IPS-15b (cell line): ENCODE data around the gene FZD10.

Experiments
- H3K27me3 ChIP-seq: one replicate; pipeline ENCODE4 v1.6.1; 2013; ENCODE audit warnings: low read length; ENCODE audit not compliant: control insufficient read depth, insufficient read depth
- H3K36me3 ChIP-seq: one replicate; pipeline ENCODE4 v1.6.1; 2013; ENCODE audit warnings: low read length; ENCODE audit not compliant: control insufficient read depth, insufficient read depth
- H3K4me1 ChIP-seq: one replicate; pipeline ENCODE4 v1.6.1; 2013; ENCODE audit warnings: mild to moderate bottlenecking, low read length; ENCODE audit not compliant: control insufficient read depth, insufficient read depth
- H3K4me3 ChIP-seq: one replicate; pipeline ENCODE4 v1.5.1; 2013; ENCODE audit warnings: low read depth, low read length
- H3K9ac ChIP-seq: one replicate; pipeline ENCODE4 v1.6.1; 2013; ENCODE audit warnings: low read depth, mild to moderate bottlenecking, low read length
- H3K9me3 ChIP-seq: one replicate; pipeline ENCODE4 v1.6.1; 2013; ENCODE audit warnings: mild to moderate bottlenecking, low read length; ENCODE audit not compliant: control insufficient read depth, insufficient read depth

Gene FZD10

GRCh38 chr12:130146176-130146931 lies 15.9 kb upstream of the FZD10 start:
- no peak overlapping the region for H3K9ac ChIP-seq

GRCh38 chr12:130147875-130148596 lies 14.2 kb upstream of the FZD10 start:
- H3K9me3 ChIP-seq: no peaks in the 10 kb centered on the region
- H3K36me3 ChIP-seq: no peaks in the 10 kb centered on the region
- no peak overlapping the region for H3K9ac ChIP-seq
- H3K27me3 ChIP-seq: peaks cover 52% of the 10 kb centered on the region
- H3K4me1 ChIP-seq: no peaks in the 10 kb centered on the region
- H3K4me3 ChIP-seq: no peak overlapping the region

More at GRCh38 chr12:130146176-130146931, 15.9 kb upstream of the FZD10 start:
- Histone ChIP-seq H3K27me3 (peaks cover 42% of the 10 kb centered on the region), H3K4me1 (no peaks in the 10 kb centered on the region), H3K9me3 (no peaks in the 10 kb centered on the region), H3K4me3 (no peak overlapping the region), H3K36me3 (no peaks in the 10 kb centered on the region)

- Histone ChIP-seq H3K9ac (no peak overlapping the region), H3K27me3 (peaks cover 73% of the 10 kb centered on the region), H3K4me3 (no peak overlapping the region), H3K9me3 (no peaks in the 10 kb centered on the region), H3K4me1 (no peaks in the 10 kb centered on the region), H3K36me3 (no peaks in the 10 kb centered on the region)
These were observed 10.4 kb upstream of the FZD10 start for GRCh38 chr12:130151846-130152245.

GRCh38 chr12:130152386-130152785 lies 9.9 kb upstream of the FZD10 start:
- no peak overlapping the region for H3K9ac ChIP-seq
- H3K9me3 ChIP-seq: no peaks in the 10 kb centered on the region
- no peak overlapping the region for H3K4me3 ChIP-seq
- H3K27me3 ChIP-seq: peaks cover 79% of the 10 kb centered on the region
- H3K36me3 ChIP-seq: no peaks in the 10 kb centered on the region
- H3K4me1 ChIP-seq: no peaks in the 10 kb centered on the region

DNA sequence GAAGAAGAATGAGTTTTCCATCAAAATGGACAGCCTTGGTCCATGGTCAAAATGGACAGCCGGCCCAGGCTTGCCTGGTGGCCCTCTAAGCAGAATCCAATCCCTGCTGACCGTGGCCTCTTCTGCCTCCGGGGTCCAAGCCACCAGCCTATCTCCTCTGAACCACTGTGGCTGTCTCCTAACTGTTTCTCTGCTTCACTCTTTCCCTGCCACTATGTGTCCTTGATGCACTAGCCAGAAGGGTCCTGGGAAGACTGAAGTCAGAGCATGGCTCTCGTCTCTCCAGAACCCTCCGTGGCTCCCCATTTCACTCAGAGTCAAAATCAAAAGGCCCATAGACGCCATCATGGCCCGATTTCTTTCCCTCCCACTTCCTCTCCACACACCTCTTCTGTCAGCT lies 8.5 kb upstream of the FZD10 start:
- Histone ChIP-seq H3K4me3 (no peak overlapping the region), H3K36me3 (no peaks in the 10 kb centered on the region), H3K9ac (no peak overlapping the region), H3K27me3 (peaks cover 81% of the 10 kb centered on the region), H3K9me3 (no peaks in the 10 kb centered on the region), H3K4me1 (peaks cover 7% of the 10 kb centered on the region)

- no peak overlapping the region for H3K9ac ChIP-seq
- no peaks in the 10 kb centered on the region for H3K9me3 ChIP-seq
- peaks cover 81% of the 10 kb centered on the region for H3K27me3 ChIP-seq
These were observed 7.8 kb upstream of the FZD10 start for GRCh38 chr12:130154276-130155070.

DNA sequence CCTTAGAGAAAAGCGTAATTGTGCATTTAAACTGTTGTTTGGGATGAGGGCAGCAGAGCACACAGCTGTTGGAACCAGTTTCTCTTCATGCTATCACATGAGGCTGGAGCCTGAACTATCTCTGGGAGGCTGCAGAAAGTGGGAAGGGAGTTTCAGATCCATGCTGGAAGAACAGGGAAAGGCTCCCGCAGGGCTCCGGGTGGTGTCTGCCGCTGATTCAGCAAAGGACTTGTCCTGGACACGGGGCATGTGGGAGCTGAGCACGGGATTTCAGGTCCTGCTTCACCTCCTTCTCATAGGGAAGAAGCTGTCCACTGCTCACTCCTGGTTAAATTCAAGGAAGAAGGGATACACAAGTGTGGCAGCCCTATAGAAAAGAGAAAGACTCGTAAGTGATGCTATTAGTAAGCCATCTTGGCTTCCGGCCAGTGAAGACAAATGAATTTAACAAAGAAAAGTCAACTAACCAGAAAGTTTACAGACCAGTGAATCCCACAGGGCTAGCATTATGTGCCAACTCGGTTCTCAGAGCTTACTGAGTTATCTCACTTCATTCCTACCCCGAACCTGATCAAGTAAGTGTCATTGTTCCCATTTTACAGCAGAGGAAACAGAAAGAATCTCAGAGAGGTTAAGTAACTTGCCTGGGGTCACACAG lies 6.7 kb upstream of the FZD10 start:
- Histone ChIP-seq H3K4me3 (no peak overlapping the region), H3K9ac (no peak overlapping the region), H3K9me3 (no peaks in the 10 kb centered on the region), H3K36me3 (no peaks in the 10 kb centered on the region), H3K27me3 (peaks cover 81% of the 10 kb centered on the region), H3K4me1 (peaks cover 15% of the 10 kb centered on the region)

More at GRCh38 chr12:130154276-130155070, 7.8 kb upstream of the FZD10 start:
- Histone ChIP-seq H3K36me3 (no peaks in the 10 kb centered on the region), H3K4me3 (no peak overlapping the region), H3K4me1 (peaks cover 14% of the 10 kb centered on the region)

- H3K4me1 ChIP-seq: peaks cover 15% of the 10 kb centered on the region
- H3K36me3 ChIP-seq: no peaks in the 10 kb centered on the region
- H3K27me3 ChIP-seq: peaks cover 84% of the 10 kb centered on the region
- no peak overlapping the region for H3K9ac ChIP-seq
- no peak overlapping the region for H3K4me3 ChIP-seq
- no peaks in the 10 kb centered on the region for H3K9me3 ChIP-seq
These were observed 5.5 kb upstream of the FZD10 start for GRCh38 chr12:130156652-130157275.

DNA sequence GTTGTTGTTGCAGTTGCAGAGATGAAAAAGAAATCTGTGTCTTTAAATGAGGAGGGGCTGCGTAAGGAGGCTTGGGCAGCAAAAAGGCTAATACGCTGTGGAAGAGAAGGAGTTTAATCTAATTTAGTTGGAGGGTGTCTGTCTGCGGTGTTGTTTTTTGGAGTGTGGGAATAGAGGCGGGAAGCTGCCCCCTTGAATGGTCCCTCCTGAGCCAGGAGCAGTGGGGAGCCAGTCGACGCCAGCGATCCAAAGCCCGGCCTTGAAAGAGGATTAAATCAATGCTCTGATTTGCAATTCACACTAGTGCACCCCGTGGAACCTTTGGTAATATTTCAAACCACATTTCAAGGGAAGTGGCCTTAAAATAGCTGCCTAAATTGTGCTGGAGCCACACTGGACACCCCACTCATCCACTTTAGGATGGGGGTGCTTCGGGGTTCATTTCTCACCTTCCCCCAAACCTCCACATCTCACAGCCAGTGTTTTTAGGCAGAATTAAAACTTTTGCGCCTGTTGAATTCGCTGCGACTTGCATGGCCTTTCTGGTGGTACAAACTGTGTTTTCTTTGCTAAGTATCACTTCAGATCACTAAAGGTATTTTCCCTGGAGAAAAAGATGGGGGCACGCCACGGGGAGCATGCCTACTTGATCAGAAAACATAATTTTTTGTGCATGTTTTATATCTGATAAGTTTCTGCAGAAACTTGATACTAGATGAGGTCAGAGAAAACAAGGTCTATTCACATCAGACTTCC lies 4.1 kb upstream of the FZD10 start:
- peaks cover 79% of the 10 kb centered on the region for H3K27me3 ChIP-seq
- H3K9me3 ChIP-seq: no peaks in the 10 kb centered on the region
- H3K36me3 ChIP-seq: no peaks in the 10 kb centered on the region
- no peak overlapping the region for H3K4me3 ChIP-seq
- peaks cover 15% of the 10 kb centered on the region for H3K4me1 ChIP-seq
- no peak overlapping the region for H3K9ac ChIP-seq

DNA sequence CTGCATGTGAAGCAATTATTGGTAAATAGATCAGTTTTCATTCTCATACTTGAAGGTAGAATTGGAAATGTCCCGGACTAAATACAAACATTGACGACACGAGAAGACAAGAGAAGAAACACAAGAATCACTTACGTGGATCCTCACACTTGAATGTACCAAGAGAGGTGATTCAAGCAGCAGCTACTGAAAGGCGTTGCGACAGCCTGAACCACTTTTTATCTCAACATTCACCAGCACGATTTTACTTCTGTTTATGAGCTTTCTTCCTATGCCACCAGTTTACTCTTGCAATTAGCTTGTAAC lies 3.6 kb upstream of the FZD10 start:
- peaks cover 85% of the 10 kb centered on the region for H3K27me3 ChIP-seq
- no peak overlapping the region for H3K4me3 ChIP-seq
- H3K4me1 ChIP-seq: peaks cover 15% of the 10 kb centered on the region
- H3K36me3 ChIP-seq: no peaks in the 10 kb centered on the region
- no peaks in the 10 kb centered on the region for H3K9me3 ChIP-seq
- no peak overlapping the region for H3K9ac ChIP-seq
